ENCODE measurements around the gene MPV17L2.
A peak's percentile ranks its signal among the peaks of the same experiment; 100 is the strongest.

Gene MPV17L2

GRCh38 chr19:18160971-18161635 lies 31.9 kb upstream of the MPV17L2 start:
- DNase-seq: peak; percentile 63 to 65

- no peak for DNase-seq
These were observed 31.4 kb upstream of the MPV17L2 start for GRCh38 chr19:18161636-18162002.

- no peak for DNase-seq
These were observed 28.9 kb upstream of the MPV17L2 start for GRCh38 chr19:18164072-18164471.

- no peak for DNase-seq
These were observed 27.0 kb upstream of the MPV17L2 start for GRCh38 chr19:18165794-18166544.

- DNase-seq: no peak
These were observed 26.0 kb upstream of the MPV17L2 start for GRCh38 chr19:18167011-18167410.

- no peak for DNase-seq
These were observed 24.9 kb upstream of the MPV17L2 start for GRCh38 chr19:18167975-18168645.

GRCh38 chr19:18168673-18169381 lies 24.2 kb upstream of the MPV17L2 start:
- no peak for DNase-seq

- no peak for DNase-seq
These were observed 22.2 kb upstream of the MPV17L2 start for GRCh38 chr19:18170714-18171255.

GRCh38 chr19:18171605-18172327 lies 21.3 kb upstream of the MPV17L2 start:
- DNase-seq: no peak

GRCh38 chr19:18172331-18173053 lies 20.5 kb upstream of the MPV17L2 start:
- DNase-seq: no peak

GRCh38 chr19:18173054-18173571 lies 19.9 kb upstream of the MPV17L2 start:
- no peak for DNase-seq

- DNase-seq: peak; percentile 88 to 89
These were observed 19.3 kb upstream of the MPV17L2 start, which contains the start of gene IFI30 for GRCh38 chr19:18173572-18174288. IFI30 (plus strand) TSS chr19:18173813; CDS start chr19:18173842, 29 bp downstream.

- no peak for DNase-seq
These were observed 18.0 kb upstream of the MPV17L2 start for GRCh38 chr19:18174983-18175382.

GRCh38 chr19:18176367-18177310 lies 16.4 kb upstream of the MPV17L2 start:
- DNase-seq: no peak

- no peak for DNase-seq
These were observed 13.1 kb upstream of the MPV17L2 start for GRCh38 chr19:18179957-18180356.

GRCh38 chr19:18183529-18183928 lies 9.5 kb upstream of the MPV17L2 start:
- no peak for DNase-seq

- DNase-seq: no peak
These were observed 7.5 kb upstream of the MPV17L2 start for GRCh38 chr19:18185538-18185937.

GRCh38 chr19:18190278-18190677 lies 2.7 kb upstream of the MPV17L2 start:
- DNase-seq: no peak

- DNase-seq: no peak
These were observed 1.4 kb upstream of the MPV17L2 start for GRCh38 chr19:18191640-18192062.
